H9 (cell line): ENCODE measurements around the gene MECR. TPM values are rescaled to one million over a fixed set of nuclear protein-coding genes. Genes with fewer than 3 reads are reported as not detected.

ENCODE experiments used
- DNase-seq: peaks from one replicate; pipeline ENCODE4 v3.0.0-alpha.2; 2017
- H2AFZ ChIP-seq: one replicate; pipeline ENCODE4 v1.6.1; 2013; ENCODE audit warnings: mild to moderate bottlenecking, low read length, control low read depth, moderate library complexity
- H2AK5ac ChIP-seq: 2 replicates; pipeline ENCODE4 v1.6.1; 2013; ENCODE audit warnings: low read length, control low read depth, mixed read lengths; ENCODE audit not compliant: insufficient read length
- H2BK120ac ChIP-seq: one replicate; pipeline ENCODE4 v1.6.1; 2013; ENCODE audit warnings: low read depth, mild to moderate bottlenecking, low read length, control low read depth, inconsistent platforms; ENCODE audit not compliant: poor library complexity, severe bottlenecking
- H2BK12ac ChIP-seq: 2 replicates; pipeline ENCODE4 v1.6.1; 2013; ENCODE audit warnings: low read length, control low read depth, mixed read lengths, low read depth; ENCODE audit not compliant: insufficient read length
- H2BK15ac ChIP-seq: 2 replicates; pipeline ENCODE4 v1.6.1; 2013; ENCODE audit warnings: low read depth, low read length, control low read depth
- H2BK20ac ChIP-seq: one replicate; pipeline ENCODE4 v1.6.1; 2013; ENCODE audit warnings: low read depth, mild to moderate bottlenecking, low read length, control low read depth, inconsistent platforms; ENCODE audit not compliant: poor library complexity, severe bottlenecking
- H2BK5ac ChIP-seq: 2 replicates; pipeline ENCODE4 v1.6.1; 2013; ENCODE audit warnings: low read length, control low read depth, mixed read lengths; ENCODE audit not compliant: insufficient read length
- H3K14ac ChIP-seq: 2 replicates; pipeline ENCODE4 v1.6.1; 2013; ENCODE audit warnings: low read length, control low read depth; ENCODE audit not compliant: insufficient read depth
- H3K18ac ChIP-seq: 2 replicates; pipeline ENCODE4 v1.6.1; 2013; ENCODE audit warnings: low read depth, mild to moderate bottlenecking, mixed read lengths, low read length, control low read depth; ENCODE audit not compliant: insufficient read length
- H3K23ac ChIP-seq: 2 replicates; pipeline ENCODE4 v1.6.1; 2013; ENCODE audit warnings: low read length, control low read depth, mixed read lengths, low read depth; ENCODE audit not compliant: insufficient read length
- H3K23me2 ChIP-seq: 2 replicates; pipeline ENCODE4 v1.6.1; 2013; ENCODE audit warnings: low read depth, mild to moderate bottlenecking, mixed read lengths, low read length, control low read depth; ENCODE audit not compliant: insufficient read length, poor library complexity, severe bottlenecking
- H3K27ac ChIP-seq: 2 replicates; pipeline ENCODE4 v1.5.1; 2013; ENCODE audit warnings: low read length, control low read depth, mixed read lengths, low read depth; ENCODE audit not compliant: insufficient read length
- H3K27me3 ChIP-seq: 2 replicates; pipeline ENCODE4 v1.6.1; 2013; ENCODE audit warnings: low read length, control low read depth, inconsistent platforms; ENCODE audit not compliant: insufficient read depth
- H3K4ac ChIP-seq: 2 replicates; pipeline ENCODE4 v1.6.1; 2013; ENCODE audit warnings: low read depth, mild to moderate bottlenecking, control low read depth, inconsistent platforms, low read length, moderate library complexity
- H3K4me1 ChIP-seq: 2 replicates; pipeline ENCODE4 v1.6.1; 2013; ENCODE audit warnings: low read length, control low read depth, inconsistent platforms; ENCODE audit not compliant: insufficient read depth
- H3K4me2 ChIP-seq: 2 replicates; pipeline ENCODE4 v1.6.1; 2013; ENCODE audit warnings: low read length, control low read depth, mixed read lengths; ENCODE audit not compliant: insufficient read length, insufficient read depth
- H3K56ac ChIP-seq: 2 replicates; pipeline ENCODE4 v1.6.1; 2013; ENCODE audit warnings: low read depth, mild to moderate bottlenecking, mixed read lengths, low read length, control low read depth; ENCODE audit not compliant: insufficient read length
- H3K79me1 ChIP-seq: 2 replicates; pipeline ENCODE4 v1.6.1; 2013; ENCODE audit warnings: low read depth, mild to moderate bottlenecking, moderate library complexity, low read length, control low read depth, inconsistent platforms; ENCODE audit not compliant: insufficient read depth, poor library complexity, severe bottlenecking
- H3K79me2 ChIP-seq: 2 replicates; pipeline ENCODE4 v1.6.1; 2013; ENCODE audit warnings: low read length, control low read depth, inconsistent platforms; ENCODE audit not compliant: insufficient read depth
- H3K9ac ChIP-seq: 2 replicates; pipeline ENCODE4 v1.6.1; 2013; ENCODE audit warnings: low read length, control low read depth, mixed read lengths; ENCODE audit not compliant: insufficient read length; ENCODE audit errors: extremely low read depth
- H3K9me3 ChIP-seq: one replicate; pipeline ENCODE4 v1.6.1; 2013; ENCODE audit warnings: low read depth, low read length, inconsistent platforms; ENCODE audit not compliant: control insufficient read depth
- H3T11ph ChIP-seq: one replicate; pipeline ENCODE4 v1.6.1; 2013; ENCODE audit warnings: mild to moderate bottlenecking, low read length, control low read depth, inconsistent platforms
- H4K20me1 ChIP-seq: one replicate; pipeline ENCODE4 v1.6.1; 2013; ENCODE audit not compliant: control insufficient read depth, insufficient read length, insufficient read depth
- H4K5ac ChIP-seq: 2 replicates; pipeline ENCODE4 v1.6.1; 2013; ENCODE audit warnings: low read depth, mild to moderate bottlenecking, mixed read lengths, low read length, control low read depth; ENCODE audit not compliant: insufficient read length
- H4K8ac ChIP-seq: replicated peaks from 2 replicates; pipeline ENCODE4 v1.6.1; 2013; ENCODE audit warnings: low read length, control low read depth, mixed read lengths, low read depth; ENCODE audit not compliant: insufficient read length
- H4K91ac ChIP-seq: 2 replicates; pipeline ENCODE4 v1.6.1; 2013; ENCODE audit warnings: low read depth, mild to moderate bottlenecking, moderate library complexity, mixed read lengths, low read length, control low read depth; ENCODE audit not compliant: insufficient read length
- H3K27ac Mint-ChIP-seq, 3 experiments: 2 replicates in 2 of 3; 3 replicates in 1 of 3; pipeline ENCODE4 v1.8.0; 2020 to 2021; ENCODE audit warnings: mixed read lengths in 3 of 3, mild to moderate bottlenecking in 1 of 3, moderate library complexity in 1 of 3
- H3K27me3 Mint-ChIP-seq: 2 replicates; pipeline ENCODE4 v1.8.0; 2021; ENCODE audit warnings: low read depth, mild to moderate bottlenecking, moderate library complexity, mixed read lengths
- H3K36me3 Mint-ChIP-seq, 3 experiments: 2 replicates in 2 of 3; 3 replicates in 1 of 3; pipeline ENCODE4 v1.8.0; 2020 to 2021; ENCODE audit warnings: low read depth in 3 of 3, mixed read lengths in 3 of 3; ENCODE audit not compliant: insufficient read depth in 1 of 3
- H3K4me1 Mint-ChIP-seq, 2 experiments: 2 replicates each; pipeline ENCODE4 v1.8.0; 2020; ENCODE audit warnings: mixed read lengths in 2 of 2
- H3K4me3 Mint-ChIP-seq, 2 experiments: 2 replicates in 1 of 2; 3 replicates in 1 of 2; pipeline ENCODE4 v1.8.0; 2020 to 2021; ENCODE audit warnings: mild to moderate bottlenecking in 2 of 2, mixed read lengths in 2 of 2, moderate library complexity in 1 of 2
- H3K9me3 Mint-ChIP-seq, 2 experiments: 2 replicates in 1 of 2; 3 replicates in 1 of 2; pipeline ENCODE4 v1.8.0; 2020; ENCODE audit warnings: mild to moderate bottlenecking in 2 of 2, mixed read lengths in 2 of 2, moderate library complexity in 1 of 2
- WGBS: extraction: QIAGEN DNeasy Blood & Tissue Kit; methylation state at CpG from one replicate; pipeline ENCODE4 v1.1.7; 2013; ENCODE audit warnings: missing lambda C conversion rate, low lambda C conversion rate, mixed read lengths; ENCODE audit not compliant: insufficient read length; ENCODE audit errors: extremely low coverage; 5-methylcytosine and 5-hydroxymethylcytosine counted together
- total RNA-seq: library from RNA; stranded (reverse); gene quantifications from 2 replicates; pipeline ENCODE4 v1.2.1, GENCODE V29; 2021
- TF ChIP-seq, protein P1 (sequence below): fragments of 200-600 bp; sonication (generic); conservative IDR thresholded peaks from 3 replicates; pipeline ENCODE4 v1.8.0; 2021; ENCODE audit warnings: antibody characterized with exemption, mild to moderate bottlenecking

Gene MECR
- total RNA-seq, 1 experiment from 2014 or later, result 30.9 TPM

GRCh38 chr1:29259802-29260441 is 29.2 kb upstream of the MECR start:
- H3K4me1 Mint-ChIP-seq, result peaks cover 44 to 47% of the 10 kb centered on the region in 2 experiments
- Histone ChIP-seq H3K23ac (no peak overlapping the region), H3K4me2 (peak overlapping the region; percentile 64), H3K23me2 (peaks cover 12% of the 10 kb centered on the region), H3K27me3 (peaks cover 7% of the 10 kb centered on the region; the same call in 1 of the 2 replicates), H4K91ac (no peak overlapping the region), H2BK5ac (no peak overlapping the region), H3T11ph (no peak overlapping the region), H2BK15ac (no peak overlapping the region; the same call in 1 of the 2 replicates), H2AFZ (no peak overlapping the region), H2AK5ac (no peak overlapping the region), H4K5ac (no peak overlapping the region), H3K14ac (no peak overlapping the region), H3K79me1 (no peaks in the 10 kb centered on the region), H4K8ac (no peak overlapping the region), H3K4me1 (peaks cover 12% of the 10 kb centered on the region; the same call in 1 of the 2 replicates), H2BK120ac (no peak overlapping the region), H3K18ac (no peak overlapping the region), H3K27ac (no peak overlapping the region), H3K79me2 (no peaks in the 10 kb centered on the region), H2BK20ac (no peak overlapping the region), H3K4ac (no peak overlapping the region), H2BK12ac (no peak overlapping the region), H3K9me3 (no peaks in the 10 kb centered on the region), H4K20me1 (no peaks in the 10 kb centered on the region), H3K9ac (no peak overlapping the region), H3K56ac (no peak overlapping the region)
- WGBS, result no CpG with 5 or more reads among the region's 56 CpGs
- peaks cover 7 to 19% (median 17%) of the 10 kb centered on the region in 3 experiments for H3K36me3 Mint-ChIP-seq
- peak overlapping the region in 1 of 3 experiments; percentile 86; a peak in 2 of 7 replicates for H3K27ac Mint-ChIP-seq
- TF ChIP-seq, protein P1, sequence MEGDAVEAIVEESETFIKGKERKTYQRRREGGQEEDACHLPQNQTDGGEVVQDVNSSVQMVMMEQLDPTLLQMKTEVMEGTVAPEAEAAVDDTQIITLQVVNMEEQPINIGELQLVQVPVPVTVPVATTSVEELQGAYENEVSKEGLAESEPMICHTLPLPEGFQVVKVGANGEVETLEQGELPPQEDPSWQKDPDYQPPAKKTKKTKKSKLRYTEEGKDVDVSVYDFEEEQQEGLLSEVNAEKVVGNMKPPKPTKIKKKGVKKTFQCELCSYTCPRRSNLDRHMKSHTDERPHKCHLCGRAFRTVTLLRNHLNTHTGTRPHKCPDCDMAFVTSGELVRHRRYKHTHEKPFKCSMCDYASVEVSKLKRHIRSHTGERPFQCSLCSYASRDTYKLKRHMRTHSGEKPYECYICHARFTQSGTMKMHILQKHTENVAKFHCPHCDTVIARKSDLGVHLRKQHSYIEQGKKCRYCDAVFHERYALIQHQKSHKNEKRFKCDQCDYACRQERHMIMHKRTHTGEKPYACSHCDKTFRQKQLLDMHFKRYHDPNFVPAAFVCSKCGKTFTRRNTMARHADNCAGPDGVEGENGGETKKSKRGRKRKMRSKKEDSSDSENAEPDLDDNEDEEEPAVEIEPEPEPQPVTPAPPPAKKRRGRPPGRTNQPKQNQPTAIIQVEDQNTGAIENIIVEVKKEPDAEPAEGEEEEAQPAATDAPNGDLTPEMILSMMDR, result no peak
- H3K9me3 Mint-ChIP-seq, result peaks cover 3% of the 10 kb centered on the region in 2 experiments; a peak in 4 of 5 replicates
- DNase-seq, result peak; percentile 80
- H3K27me3 Mint-ChIP-seq, result peaks cover 22% of the 10 kb centered on the region
- peak overlapping the region; percentile 72 to 94 for H3K4me3 Mint-ChIP-seq
